H9 (cell line): ENCODE results near the gene ARHGAP45. TPM values are rescaled to one million over a fixed set of nuclear protein-coding genes. Genes with fewer than 3 reads are reported as not detected.
A peak's percentile ranks its signal among the peaks of the same experiment; 100 is the strongest.

ENCODE experiments used
- DNase-seq: peaks from one replicate; pipeline ENCODE4 v3.0.0-alpha.2; 2017
- H2AFZ ChIP-seq: one replicate; pipeline ENCODE4 v1.6.1; 2013; ENCODE audit warnings: mild to moderate bottlenecking, low read length, control low read depth, moderate library complexity
- H2AK5ac ChIP-seq: 2 replicates; pipeline ENCODE4 v1.6.1; 2013; ENCODE audit warnings: low read length, control low read depth, mixed read lengths; ENCODE audit not compliant: insufficient read length
- H2BK120ac ChIP-seq: one replicate; pipeline ENCODE4 v1.6.1; 2013; ENCODE audit warnings: low read depth, mild to moderate bottlenecking, low read length, control low read depth, inconsistent platforms; ENCODE audit not compliant: poor library complexity, severe bottlenecking
- H2BK12ac ChIP-seq: 2 replicates; pipeline ENCODE4 v1.6.1; 2013; ENCODE audit warnings: low read length, control low read depth, mixed read lengths, low read depth; ENCODE audit not compliant: insufficient read length
- H2BK15ac ChIP-seq: 2 replicates; pipeline ENCODE4 v1.6.1; 2013; ENCODE audit warnings: low read depth, low read length, control low read depth
- H2BK20ac ChIP-seq: one replicate; pipeline ENCODE4 v1.6.1; 2013; ENCODE audit warnings: low read depth, mild to moderate bottlenecking, low read length, control low read depth, inconsistent platforms; ENCODE audit not compliant: poor library complexity, severe bottlenecking
- H2BK5ac ChIP-seq: 2 replicates; pipeline ENCODE4 v1.6.1; 2013; ENCODE audit warnings: low read length, control low read depth, mixed read lengths; ENCODE audit not compliant: insufficient read length
- H3K14ac ChIP-seq: 2 replicates; pipeline ENCODE4 v1.6.1; 2013; ENCODE audit warnings: low read length, control low read depth; ENCODE audit not compliant: insufficient read depth
- H3K18ac ChIP-seq: 2 replicates; pipeline ENCODE4 v1.6.1; 2013; ENCODE audit warnings: low read depth, mild to moderate bottlenecking, mixed read lengths, low read length, control low read depth; ENCODE audit not compliant: insufficient read length
- H3K23ac ChIP-seq: 2 replicates; pipeline ENCODE4 v1.6.1; 2013; ENCODE audit warnings: low read length, control low read depth, mixed read lengths, low read depth; ENCODE audit not compliant: insufficient read length
- H3K23me2 ChIP-seq: 2 replicates; pipeline ENCODE4 v1.6.1; 2013; ENCODE audit warnings: low read depth, mild to moderate bottlenecking, mixed read lengths, low read length, control low read depth; ENCODE audit not compliant: insufficient read length, poor library complexity, severe bottlenecking
- H3K27ac ChIP-seq: 2 replicates; pipeline ENCODE4 v1.5.1; 2013; ENCODE audit warnings: low read length, control low read depth, mixed read lengths, low read depth; ENCODE audit not compliant: insufficient read length
- H3K27me3 ChIP-seq: 2 replicates; pipeline ENCODE4 v1.6.1; 2013; ENCODE audit warnings: low read length, control low read depth, inconsistent platforms; ENCODE audit not compliant: insufficient read depth
- H3K4ac ChIP-seq: 2 replicates; pipeline ENCODE4 v1.6.1; 2013; ENCODE audit warnings: low read depth, mild to moderate bottlenecking, control low read depth, inconsistent platforms, low read length, moderate library complexity
- H3K4me1 ChIP-seq: 2 replicates; pipeline ENCODE4 v1.6.1; 2013; ENCODE audit warnings: low read length, control low read depth, inconsistent platforms; ENCODE audit not compliant: insufficient read depth
- H3K4me2 ChIP-seq: 2 replicates; pipeline ENCODE4 v1.6.1; 2013; ENCODE audit warnings: low read length, control low read depth, mixed read lengths; ENCODE audit not compliant: insufficient read length, insufficient read depth
- H3K56ac ChIP-seq: 2 replicates; pipeline ENCODE4 v1.6.1; 2013; ENCODE audit warnings: low read depth, mild to moderate bottlenecking, mixed read lengths, low read length, control low read depth; ENCODE audit not compliant: insufficient read length
- H3K79me1 ChIP-seq: 2 replicates; pipeline ENCODE4 v1.6.1; 2013; ENCODE audit warnings: low read depth, mild to moderate bottlenecking, moderate library complexity, low read length, control low read depth, inconsistent platforms; ENCODE audit not compliant: insufficient read depth, poor library complexity, severe bottlenecking
- H3K79me2 ChIP-seq: 2 replicates; pipeline ENCODE4 v1.6.1; 2013; ENCODE audit warnings: low read length, control low read depth, inconsistent platforms; ENCODE audit not compliant: insufficient read depth
- H3K9ac ChIP-seq: 2 replicates; pipeline ENCODE4 v1.6.1; 2013; ENCODE audit warnings: low read length, control low read depth, mixed read lengths; ENCODE audit not compliant: insufficient read length; ENCODE audit errors: extremely low read depth
- H3K9me3 ChIP-seq: one replicate; pipeline ENCODE4 v1.6.1; 2013; ENCODE audit warnings: low read depth, low read length, inconsistent platforms; ENCODE audit not compliant: control insufficient read depth
- H3T11ph ChIP-seq: one replicate; pipeline ENCODE4 v1.6.1; 2013; ENCODE audit warnings: mild to moderate bottlenecking, low read length, control low read depth, inconsistent platforms
- H4K20me1 ChIP-seq: one replicate; pipeline ENCODE4 v1.6.1; 2013; ENCODE audit not compliant: control insufficient read depth, insufficient read length, insufficient read depth
- H4K5ac ChIP-seq: 2 replicates; pipeline ENCODE4 v1.6.1; 2013; ENCODE audit warnings: low read depth, mild to moderate bottlenecking, mixed read lengths, low read length, control low read depth; ENCODE audit not compliant: insufficient read length
- H4K8ac ChIP-seq: replicated peaks from 2 replicates; pipeline ENCODE4 v1.6.1; 2013; ENCODE audit warnings: low read length, control low read depth, mixed read lengths, low read depth; ENCODE audit not compliant: insufficient read length
- H4K91ac ChIP-seq: 2 replicates; pipeline ENCODE4 v1.6.1; 2013; ENCODE audit warnings: low read depth, mild to moderate bottlenecking, moderate library complexity, mixed read lengths, low read length, control low read depth; ENCODE audit not compliant: insufficient read length
- H3K27ac Mint-ChIP-seq, 3 experiments: 2 replicates in 2 of 3; 3 replicates in 1 of 3; pipeline ENCODE4 v1.8.0; 2020 to 2021; ENCODE audit warnings: mixed read lengths in 3 of 3, mild to moderate bottlenecking in 1 of 3, moderate library complexity in 1 of 3
- H3K27me3 Mint-ChIP-seq: 2 replicates; pipeline ENCODE4 v1.8.0; 2021; ENCODE audit warnings: low read depth, mild to moderate bottlenecking, moderate library complexity, mixed read lengths
- H3K36me3 Mint-ChIP-seq, 3 experiments: 2 replicates in 2 of 3; 3 replicates in 1 of 3; pipeline ENCODE4 v1.8.0; 2020 to 2021; ENCODE audit warnings: low read depth in 3 of 3, mixed read lengths in 3 of 3; ENCODE audit not compliant: insufficient read depth in 1 of 3
- H3K4me1 Mint-ChIP-seq, 2 experiments: 2 replicates each; pipeline ENCODE4 v1.8.0; 2020; ENCODE audit warnings: mixed read lengths in 2 of 2
- H3K4me3 Mint-ChIP-seq, 2 experiments: 2 replicates in 1 of 2; 3 replicates in 1 of 2; pipeline ENCODE4 v1.8.0; 2020 to 2021; ENCODE audit warnings: mild to moderate bottlenecking in 2 of 2, mixed read lengths in 2 of 2, moderate library complexity in 1 of 2
- H3K9me3 Mint-ChIP-seq, 2 experiments: 2 replicates in 1 of 2; 3 replicates in 1 of 2; pipeline ENCODE4 v1.8.0; 2020; ENCODE audit warnings: mild to moderate bottlenecking in 2 of 2, mixed read lengths in 2 of 2, moderate library complexity in 1 of 2
- CTCF ChIP-seq: fragments of 200-600 bp; sonication (generic); conservative IDR thresholded peaks from 3 replicates; pipeline ENCODE4 v1.8.0; 2021; ENCODE audit warnings: antibody characterized with exemption, mild to moderate bottlenecking
- WGBS: extraction: QIAGEN DNeasy Blood & Tissue Kit; methylation state at CpG from one replicate; pipeline ENCODE4 v1.1.7; 2013; ENCODE audit warnings: missing lambda C conversion rate, low lambda C conversion rate, mixed read lengths; ENCODE audit not compliant: insufficient read length; ENCODE audit errors: extremely low coverage; 5-methylcytosine and 5-hydroxymethylcytosine counted together
- total RNA-seq: library from RNA; stranded (reverse); gene quantifications from 2 replicates; pipeline ENCODE4 v1.2.1, GENCODE V29; 2021

Gene ARHGAP45
- total RNA-seq, 1 experiment from 2014 or later = 39.8 TPM

- no peak overlapping the region for H2AK5ac ChIP-seq
- H4K8ac ChIP-seq = no peak overlapping the region
- no peaks in the 10 kb centered on the region for H3K79me2 ChIP-seq
- H3K18ac ChIP-seq = no peak overlapping the region
- H3K4me1 ChIP-seq = no peaks in the 10 kb centered on the region
- H4K91ac ChIP-seq = no peak overlapping the region
- no peak overlapping the region for H3K23ac ChIP-seq
- no peak overlapping the region for H2BK20ac ChIP-seq
- no peak overlapping the region for H3K4me2 ChIP-seq
- no peak overlapping the region for H2BK12ac ChIP-seq
- H3K27me3 ChIP-seq = no peaks in the 10 kb centered on the region
- no peak overlapping the region; the same call in 1 of the 2 replicates for H3K14ac ChIP-seq
- WGBS = no CpG with 5 or more reads among the region's 59 CpGs
- no peak overlapping the region for H3T11ph ChIP-seq
- Mint-ChIP-seq H3K36me3 (peaks cover 14 to 46% (median 40%) of the 10 kb centered on the region in 3 experiments; a peak in 6 of 7 replicates), H3K4me3 (peak overlapping the region in 1 of 2 experiments; percentile 73; a peak in 2 of 5 replicates), H3K4me1 (peaks cover 3 to 9% of the 10 kb centered on the region in 2 experiments; a peak in 2 of 4 replicates), H3K9me3 (no peaks in the 10 kb centered on the region), H3K27me3 (peaks cover 1% of the 10 kb centered on the region), H3K27ac (no peak overlapping the region; a peak in 1 of 7 replicates)
- H3K9ac ChIP-seq = no peak overlapping the region
- H3K79me1 ChIP-seq = no peaks in the 10 kb centered on the region
- no peak overlapping the region for H3K27ac ChIP-seq
- H2BK15ac ChIP-seq = no peak overlapping the region
- no peak overlapping the region for H2AFZ ChIP-seq
- H3K56ac ChIP-seq = no peak overlapping the region
- H3K23me2 ChIP-seq = no peaks in the 10 kb centered on the region
- no peak overlapping the region for H3K4ac ChIP-seq
- no peak overlapping the region for H2BK120ac ChIP-seq
- H2BK5ac ChIP-seq = no peak overlapping the region
- DNase-seq = no peak
- H3K9me3 ChIP-seq = no peaks in the 10 kb centered on the region
- H4K5ac ChIP-seq = no peak overlapping the region
- TF ChIP-seq CTCF = no peak
- H4K20me1 ChIP-seq = no peaks in the 10 kb centered on the region
Measured at GRCh38 chr19:1082928-1083816, 16.2 kb downstream of the ARHGAP45 start.
